Adrenal gland (tissue), 5 donors: Measurements from ENCODE around the gene LPCAT2.

Source experiments
- CTCF ChIP-seq, 6 experiments: fragments of 450-650 bp in 4 of 6; fragments of 200-600 bp in 2 of 6; sonication (generic) in 1 of 6; IDR thresholded peaks; 1 replicate in 5 of 6; 2 replicates in 1 of 6; pipeline versions ENCODE4 v1.5.1 to v1.8.0; 2016 to 2021; ENCODE audit warnings: antibody characterized with exemption in 6 of 6, mild to moderate bottlenecking in 2 of 6, moderate library complexity in 1 of 6
- POLR2A ChIP-seq, 2 donors: fragments of 450-650 bp; IDR thresholded peaks; one replicate each; pipeline ENCODE4 v1.6.1; 2017; ENCODE audit warnings: antibody characterized with exemption in 2 of 2, mild to moderate bottlenecking in 2 of 2, moderate library complexity in 1 of 2
- donor health status: DM: no; HTN: no; CAD: no.

- TF ChIP-seq CTCF (IDR thresholded peaks at IDR 0.05) (no peak), POLR2A (IDR thresholded peaks at IDR 0.05) (no peak)
Measured at GRCh38 chr16:55534756-55535155, 25.9 kb downstream of the LPCAT2 start.
